HEK293T (cell line): ENCODE results near the gene C5AR2.

Experiments
- ARNT ChIP-seq: fragments of 450-650 bp; IDR thresholded peaks from 2 replicates; pipeline ENCODE4 v1.6.1; 2017; ENCODE audit warnings: mild to moderate bottlenecking
- BHLHE40 ChIP-seq: fragments of 450-650 bp; IDR thresholded peaks from 2 replicates; pipeline ENCODE4 v1.6.1; 2016; ENCODE audit warnings: mild to moderate bottlenecking, moderate library complexity, borderline replicate concordance
- CTBP1 ChIP-seq: fragments of 450-650 bp; IDR thresholded peaks from 2 replicates; pipeline ENCODE4 v1.6.1; 2016; ENCODE audit warnings: borderline replicate concordance
- ELF4 ChIP-seq: fragments of 450-650 bp; IDR thresholded peaks from 2 replicates; pipeline ENCODE4 v1.6.1; 2017; ENCODE audit warnings: antibody characterized with exemption
- FOXK2 ChIP-seq: fragments of 450-650 bp; IDR thresholded peaks from 2 replicates; pipeline ENCODE4 v1.6.1; 2016; ENCODE audit warnings: mild to moderate bottlenecking
- FOXM1 ChIP-seq: fragments of 450-650 bp; IDR thresholded peaks from 2 replicates; pipeline ENCODE4 v1.6.1; 2017; ENCODE audit warnings: mild to moderate bottlenecking, borderline replicate concordance
- HDGF ChIP-seq: fragments of 450-650 bp; IDR thresholded peaks from 2 replicates; pipeline ENCODE4 v1.6.1; 2017; ENCODE audit warnings: antibody characterized with exemption, borderline replicate concordance
- LEF1 ChIP-seq: fragments of 450-650 bp; IDR thresholded peaks from 2 replicates; pipeline ENCODE4 v1.6.1; 2017; ENCODE audit warnings: mild to moderate bottlenecking, borderline replicate concordance
- NFRKB ChIP-seq: fragments of 450-650 bp; IDR thresholded peaks from 2 replicates; pipeline ENCODE4 v1.6.1; 2016; ENCODE audit warnings: mild to moderate bottlenecking, moderate library complexity
- SP1 ChIP-seq: fragments of 450-650 bp; IDR thresholded peaks from 2 replicates; pipeline ENCODE4 v1.6.1; 2017
- ZNF384 ChIP-seq: fragments of 450-650 bp; IDR thresholded peaks from 2 replicates; pipeline ENCODE4 v1.6.1; 2016
- TF ChIP-seq, protein P1 (sequence below): fragments of 450-650 bp; IDR thresholded peaks from 2 replicates; pipeline ENCODE4 v1.6.1; 2016

DNA sequence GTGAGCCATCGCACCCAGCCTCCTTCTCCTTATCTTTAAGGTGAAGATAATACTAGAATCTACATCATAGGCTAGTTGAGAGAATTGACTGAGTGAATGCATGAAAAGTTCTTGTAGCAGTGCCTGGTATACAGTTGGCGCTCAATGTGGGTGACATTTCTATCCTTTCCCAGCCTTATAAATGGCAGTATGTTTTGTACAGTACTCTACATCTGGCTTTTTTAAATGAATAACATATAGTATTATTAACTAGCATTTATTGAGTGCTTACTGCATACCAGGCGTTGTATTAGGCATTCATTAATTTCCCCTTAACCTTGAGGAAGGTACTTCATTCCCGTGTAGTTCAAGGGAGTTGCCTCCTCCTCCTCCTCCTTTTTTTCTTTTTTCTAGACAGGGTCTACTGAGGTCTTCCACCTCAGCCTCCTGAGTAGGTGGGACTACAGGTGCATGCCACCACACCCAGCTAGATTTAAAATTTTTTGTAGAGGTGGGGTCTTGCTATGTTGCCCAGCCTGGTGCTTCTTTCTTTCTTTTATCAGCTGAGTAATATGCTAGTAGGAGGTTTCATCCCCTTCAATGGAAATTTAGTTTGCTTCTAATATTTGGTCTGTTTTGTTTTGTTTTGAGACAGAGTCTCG, 19.5 kb upstream of the C5AR2 start:
- TF ChIP-seq BHLHE40: no peak
- TF ChIP-seq FOXK2: no peak
- no peak for TF ChIP-seq SP1
- no peak for TF ChIP-seq ELF4
- TF ChIP-seq, protein P1, sequence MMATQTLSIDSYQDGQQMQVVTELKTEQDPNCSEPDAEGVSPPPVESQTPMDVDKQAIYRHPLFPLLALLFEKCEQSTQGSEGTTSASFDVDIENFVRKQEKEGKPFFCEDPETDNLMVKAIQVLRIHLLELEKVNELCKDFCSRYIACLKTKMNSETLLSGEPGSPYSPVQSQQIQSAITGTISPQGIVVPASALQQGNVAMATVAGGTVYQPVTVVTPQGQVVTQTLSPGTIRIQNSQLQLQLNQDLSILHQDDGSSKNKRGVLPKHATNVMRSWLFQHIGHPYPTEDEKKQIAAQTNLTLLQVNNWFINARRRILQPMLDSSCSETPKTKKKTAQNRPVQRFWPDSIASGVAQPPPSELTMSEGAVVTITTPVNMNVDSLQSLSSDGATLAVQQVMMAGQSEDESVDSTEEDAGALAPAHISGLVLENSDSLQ: no peak
- TF ChIP-seq ARNT: no peak
- TF ChIP-seq FOXM1: no peak
- TF ChIP-seq HDGF: no peak
- TF ChIP-seq LEF1: no peak
- no peak for TF ChIP-seq NFRKB
- TF ChIP-seq ZNF384: no peak
- no peak for TF ChIP-seq CTBP1
